ENCODE results near the gene NFKBIL1. TPM values are rescaled to one million over a fixed set of nuclear protein-coding genes. Genes with fewer than 3 reads are reported as not detected.

The NFKBIL1 gene
- total RNA-seq, 2 experiments from 2014 or later: 22.8 to 23.6 TPM

GRCh38 chr6:31528821-31529328, 18.5 kb upstream of the NFKBIL1 start, which contains the start of gene MCCD1:
MCCD1 (plus strand) TSS chr6:31528962; CDS start chr6:31529015, 53 bp downstream.
- ChIA-PET CTCF (interaction anchor here (3.1 kb wide), 1 partner anchor 69 kb away, joined by 10 read pairs; no protein-coding TSS in a partner anchor), POLR2A (interaction anchor here (1.0 to 2.9 kb wide), 4 partner anchors 10 to 34 kb away, joined by 4 to 12 read pairs (median 6); partner anchors contain the start of genes DDX39B and MICB)
- peaks cover 16% of the 10 kb centered on the region for H3K4me1 Mint-ChIP-seq
- H3K4me3 Mint-ChIP-seq: no peak within 1 kb of the TSS
- no peaks in the 10 kb centered on the region for H3K27me3 Mint-ChIP-seq
- DNase-seq: no peak
- H3K36me3 Mint-ChIP-seq (ENCODE audit: low read depth): peaks cover 40% of the 10 kb centered on the region
- H3K27ac Mint-ChIP-seq: no peak within 1 kb of the TSS
- no peaks in the 10 kb centered on the region for H3K9me3 Mint-ChIP-seq

- Mint-ChIP-seq H3K4me3 (no peak overlapping the region), H3K4me1 (peaks cover 21% of the 10 kb centered on the region), H3K36me3 (ENCODE audit: low read depth) (peaks cover 46% of the 10 kb centered on the region), H3K9me3 (no peaks in the 10 kb centered on the region), H3K27me3 (no peaks in the 10 kb centered on the region), H3K27ac (no peak overlapping the region)
- no peak for DNase-seq
- POLR2A ChIA-PET: interaction anchor here (0.7 to 2.9 kb wide), 5 partner anchors 10 to 58 kb away, joined by 3 to 12 read pairs (median 4); partner anchors contain the start of genes DDX39B and MICB
- CTCF ChIA-PET: interaction anchor here (3.1 kb wide), 1 partner anchor 69 kb away, joined by 10 read pairs; no protein-coding TSS in a partner anchor
Observed at GRCh38 chr6:31529329-31530150, 17.9 kb upstream of the NFKBIL1 start.

GRCh38 chr6:31530659-31531058, 16.7 kb upstream of the NFKBIL1 start:
- CTCF ChIA-PET: no interaction called here
- peaks cover 57% of the 10 kb centered on the region for H3K36me3 Mint-ChIP-seq (ENCODE audit: low read depth)
- POLR2A ChIA-PET: interaction anchor here (0.6 to 2.3 kb wide), 2 partner anchors 10 to 17 kb away, joined by 3 to 18 read pairs; partner anchors contain the start of gene DDX39B
- no peak for DNase-seq
- no peak overlapping the region for H3K27ac Mint-ChIP-seq
- no peak overlapping the region for H3K4me3 Mint-ChIP-seq
- H3K27me3 Mint-ChIP-seq: no peaks in the 10 kb centered on the region
- peaks cover 32% of the 10 kb centered on the region for H3K4me1 Mint-ChIP-seq
- H3K9me3 Mint-ChIP-seq: no peaks in the 10 kb centered on the region

- CTCF ChIA-PET: interaction anchor here (1.6 kb wide), 2 partner anchors 36 to 67 kb away, joined by 5 read pairs; no protein-coding TSS in a partner anchor
- no peak for DNase-seq
- Mint-ChIP-seq H3K27ac (no peak overlapping the region), H3K36me3 (ENCODE audit: low read depth) (peaks cover 62% of the 10 kb centered on the region), H3K27me3 (no peaks in the 10 kb centered on the region), H3K4me1 (peaks cover 35% of the 10 kb centered on the region), H3K4me3 (no peak overlapping the region), H3K9me3 (no peaks in the 10 kb centered on the region)
- POLR2A ChIA-PET: interaction anchor here (0.6 to 2.3 kb wide), 5 partner anchors 10 to 68 kb away, joined by 3 to 18 read pairs (median 3); partner anchors contain the start of genes DDX39B and MICB
Observed at GRCh38 chr6:31531162-31531561, 16.2 kb upstream of the NFKBIL1 start.

- CTCF ChIA-PET: interaction anchor here (0.6 to 1.6 kb wide), 4 partner anchors 10 to 89 kb away, joined by 3 to 5 read pairs (median 4); no protein-coding TSS in a partner anchor
Observed at GRCh38 chr6:31531771-31532643, 15.4 kb upstream of the NFKBIL1 start.

GRCh38 chr6:31532644-31533454, 14.6 kb upstream of the NFKBIL1 start:
- CTCF ChIA-PET: interaction anchor here (0.8 to 1.6 kb wide), 3 partner anchors 38 to 90 kb away, joined by 3 to 5 read pairs (median 5); no protein-coding TSS in a partner anchor
- Mint-ChIP-seq H3K9me3 (no peaks in the 10 kb centered on the region), H3K27ac (no peak overlapping the region), H3K4me3 (no peak overlapping the region), H3K36me3 (ENCODE audit: low read depth) (peaks cover 72% of the 10 kb centered on the region), H3K4me1 (peaks cover 45% of the 10 kb centered on the region), H3K27me3 (no peaks in the 10 kb centered on the region)
- POLR2A ChIA-PET: interaction anchor here (1.0 to 2.3 kb wide), 4 partner anchors 8 to 170 kb away, joined by 3 to 18 read pairs (median 4); partner anchors contain the start of genes ABHD16A and DDX39B
- no peak for DNase-seq

More at GRCh38 chr6:31531771-31532643, 15.4 kb upstream of the NFKBIL1 start:
- POLR2A ChIA-PET: interaction anchor here (0.9 to 2.3 kb wide), 5 partner anchors 9 to 69 kb away, joined by 3 to 18 read pairs (median 3); partner anchors contain the start of genes DDX39B and MICB
- Mint-ChIP-seq H3K4me3 (no peak overlapping the region), H3K27ac (no peak overlapping the region), H3K9me3 (no peaks in the 10 kb centered on the region), H3K27me3 (no peaks in the 10 kb centered on the region), H3K36me3 (ENCODE audit: low read depth) (peaks cover 69% of the 10 kb centered on the region), H3K4me1 (peaks cover 40% of the 10 kb centered on the region)
- DNase-seq: no peak

- Mint-ChIP-seq H3K4me1 (peaks cover 48% of the 10 kb centered on the region), H3K36me3 (ENCODE audit: low read depth) (peaks cover 76% of the 10 kb centered on the region), H3K27me3 (no peaks in the 10 kb centered on the region), H3K4me3 (no peak overlapping the region), H3K9me3 (no peaks in the 10 kb centered on the region), H3K27ac (no peak overlapping the region)
- POLR2A ChIA-PET: interaction anchor here (1.0 to 1.4 kb wide), 3 partner anchors 8 to 169 kb away, joined by 3 to 4 read pairs (median 3); partner anchors contain the start of gene ABHD16A
- CTCF ChIA-PET: no interaction called here
- DNase-seq: no peak
Observed at GRCh38 chr6:31533455-31533841, 14.0 kb upstream of the NFKBIL1 start.

GRCh38 chr6:31534011-31534410, 13.4 kb upstream of the NFKBIL1 start:
- POLR2A ChIA-PET: interaction anchor here (1.0 to 1.7 kb wide), 4 partner anchors 9 to 169 kb away, joined by 3 to 5 read pairs (median 4); partner anchors contain the start of gene ABHD16A
- no peaks in the 10 kb centered on the region for H3K27me3 Mint-ChIP-seq
- no peak overlapping the region for H3K27ac Mint-ChIP-seq
- peaks cover 53% of the 10 kb centered on the region for H3K4me1 Mint-ChIP-seq
- H3K4me3 Mint-ChIP-seq: no peak overlapping the region
- peaks cover 82% of the 10 kb centered on the region for H3K36me3 Mint-ChIP-seq (ENCODE audit: low read depth)
- CTCF ChIA-PET: no interaction called here
- DNase-seq: no peak
- H3K9me3 Mint-ChIP-seq: no peaks in the 10 kb centered on the region

- no peak for DNase-seq
- CTCF ChIA-PET: no interaction called here
- Mint-ChIP-seq H3K4me3 (no peak overlapping the region), H3K36me3 (ENCODE audit: low read depth) (peaks cover 86% of the 10 kb centered on the region), H3K27ac (no peak overlapping the region), H3K9me3 (no peaks in the 10 kb centered on the region), H3K27me3 (no peaks in the 10 kb centered on the region), H3K4me1 (peaks cover 59% of the 10 kb centered on the region)
- POLR2A ChIA-PET: interaction anchor here (1.0 to 1.7 kb wide), 3 partner anchors 9 to 168 kb away, joined by 3 to 5 read pairs (median 3); partner anchors contain the start of gene ABHD16A
Observed at GRCh38 chr6:31534521-31535040, 12.8 kb upstream of the NFKBIL1 start.

GRCh38 chr6:31535538-31536324, 11.7 kb upstream of the NFKBIL1 start:
- H3K4me1 Mint-ChIP-seq: peaks cover 65% of the 10 kb centered on the region
- peaks cover 86% of the 10 kb centered on the region for H3K36me3 Mint-ChIP-seq (ENCODE audit: low read depth)
- no peak overlapping the region for H3K27ac Mint-ChIP-seq
- H3K27me3 Mint-ChIP-seq: no peaks in the 10 kb centered on the region
- POLR2A ChIA-PET: interaction anchor here (1.0 to 1.7 kb wide), 4 partner anchors 39 to 117 kb away, joined by 3 to 5 read pairs (median 4); partner anchors contain the start of gene BAG6
- no peak for DNase-seq
- H3K4me3 Mint-ChIP-seq: no peak overlapping the region
- no peaks in the 10 kb centered on the region for H3K9me3 Mint-ChIP-seq
- CTCF ChIA-PET: interaction anchor here (0.7 to 1.3 kb wide), 3 partner anchors 11 to 62 kb away, joined by 3 to 4 read pairs (median 3); no protein-coding TSS in a partner anchor

All from activated CD4-positive, alpha-beta memory T cell treated with anti-CD3 and anti-CD28 coated beads, Interleukin-2, amount 10 ng/mL, durations not matched to agents 7 days and 5 days (primary cell).